Hematopoietic multipotent progenitor cell (in vitro differentiated cells): ENCODE results near the gene NEUROG2. TPM values are rescaled to one million over a fixed set of nuclear protein-coding genes. Genes with fewer than 3 reads are reported as not detected.
A peak's percentile ranks its signal among the peaks of the same experiment; 100 is the strongest.

Experiments used
- DNase-seq, 3 donors: peaks; one replicate each; pipeline ENCODE4 v3.0.0-alpha.2; 2011 to 2015; ENCODE audit warnings: low read depth in 2 of 3, low spot score in 2 of 3
- total RNA-seq: library from RNA; depleted of rRNA; stranded (reverse); fragments of >200 nt; gene quantifications from one replicate; pipeline ENCODE4 v1.2.3, GENCODE V29; 2012

The NEUROG2 gene
- total RNA-seq, 1 donor = under 0.01 TPM

GRCh38 chr4:112521123-112522023, 5.4 kb upstream of the NEUROG2 start:
- peak in 2 of 3 donors; percentile 6 to 24 for DNase-seq

- peak in 2 of 3 donors; percentile 3 to 19 for DNase-seq
Observed at GRCh38 chr4:112520598-112521122, 4.7 kb upstream of the NEUROG2 start.

GRCh38 chr4:112519689-112520597, 4.0 kb upstream of the NEUROG2 start:
- peak in 2 of 3 donors; percentile 15 to 22 for DNase-seq

GRCh38 chr4:112518675-112519074, 2.7 kb upstream of the NEUROG2 start:
- peak in 1 of 3 donors; percentile 17 for DNase-seq

- DNase-seq = peak in 1 of 3 donors; percentile 26
Observed at GRCh38 chr4:112517911-112518310, 1.9 kb upstream of the NEUROG2 start.

GRCh38 chr4:112517067-112517634, 1.2 kb upstream of the NEUROG2 start:
- DNase-seq = peak in 2 of 3 donors; percentile 25 to 27

- DNase-seq = peak in 2 of 3 donors; percentile 6 to 26
Observed at GRCh38 chr4:112516471-112517066, 589 bp upstream of the NEUROG2 start.

- DNase-seq = peak in 2 of 3 donors; percentile 38 to 43
Observed at GRCh38 chr4:112515198-112516065, 548 bp downstream of the NEUROG2 start.

GRCh38 chr4:112514647-112515197, 1.3 kb downstream of the NEUROG2 start:
- peak in 1 of 3 donors; percentile 8 for DNase-seq

- peak in 2 of 3 donors; percentile 15 to 32 for DNase-seq
Observed at GRCh38 chr4:112513971-112514646, 1.9 kb downstream of the NEUROG2 start.

GRCh38 chr4:112511803-112512118, 4.2 kb downstream of the NEUROG2 start:
- peak in 1 of 3 donors; percentile 5 for DNase-seq

GRCh38 chr4:112511093-112511802, 4.7 kb downstream of the NEUROG2 start:
- peak in 2 of 3 donors; percentile 9 to 11 for DNase-seq

- peak in 2 of 3 donors; percentile 10 to 13 for DNase-seq
Observed at GRCh38 chr4:112510291-112511092, 5.5 kb downstream of the NEUROG2 start.

- DNase-seq = peak in 2 of 3 donors; percentile 24 to 27
Observed at GRCh38 chr4:112509243-112510141, 6.5 kb downstream of the NEUROG2 start.

GRCh38 chr4:112508356-112508755, 7.6 kb downstream of the NEUROG2 start:
- DNase-seq = peak in 2 of 3 donors; percentile 3 to 9

GRCh38 chr4:112504807-112505206, 11.2 kb downstream of the NEUROG2 start:
- no peak for DNase-seq
